SK-N-SH (cell line): Measurements from ENCODE around the gene SH2D3A.

Source experiments
- FOXJ3 ChIP-seq: sonication (generic); formaldehyde crosslinking; IDR thresholded peaks from 2 replicates; pipeline ENCODE4 v1.5.1; 2020; ENCODE audit warnings: mild to moderate bottlenecking, missing genetic modification reagents
- JUND ChIP-seq: IDR thresholded peaks from 2 replicates; pipeline ENCODE4 v1.4.0; 2012
- POLR2AphosphoS5 ChIP-seq: IDR thresholded peaks from 2 replicates; pipeline ENCODE4 v1.6.1; 2012; ENCODE audit warnings: low read depth, low read length
- RAD21 ChIP-seq: IDR thresholded peaks from 2 replicates; pipeline ENCODE4 v1.6.1; 2012; ENCODE audit warnings: mild to moderate bottlenecking, low read length
- TCF12 ChIP-seq: IDR thresholded peaks from 2 replicates; pipeline ENCODE4 v1.4.0; 2012
- TF ChIP-seq, protein P1 (sequence below): fragments of 200-600 bp; sonication (generic); IDR thresholded peaks from 2 replicates; pipeline ENCODE4 v1.6.1; 2017; ENCODE audit warnings: antibody characterized with exemption, mild to moderate bottlenecking, moderate library complexity
- TF ChIP-seq, protein P2 (sequence below): IDR thresholded peaks from 2 replicates; pipeline ENCODE4 v1.4.0; 2012; ENCODE audit warnings: low read depth
- TF ChIP-seq, protein P3 (sequence below): IDR thresholded peaks from 2 replicates; pipeline ENCODE4; 2012
- TF ChIP-seq, protein P4 (sequence below): IDR thresholded peaks from 2 replicates; pipeline ENCODE4 v1.6.1; 2012; ENCODE audit warnings: mild to moderate bottlenecking, low read depth, low read length, moderate library complexity

DNA sequence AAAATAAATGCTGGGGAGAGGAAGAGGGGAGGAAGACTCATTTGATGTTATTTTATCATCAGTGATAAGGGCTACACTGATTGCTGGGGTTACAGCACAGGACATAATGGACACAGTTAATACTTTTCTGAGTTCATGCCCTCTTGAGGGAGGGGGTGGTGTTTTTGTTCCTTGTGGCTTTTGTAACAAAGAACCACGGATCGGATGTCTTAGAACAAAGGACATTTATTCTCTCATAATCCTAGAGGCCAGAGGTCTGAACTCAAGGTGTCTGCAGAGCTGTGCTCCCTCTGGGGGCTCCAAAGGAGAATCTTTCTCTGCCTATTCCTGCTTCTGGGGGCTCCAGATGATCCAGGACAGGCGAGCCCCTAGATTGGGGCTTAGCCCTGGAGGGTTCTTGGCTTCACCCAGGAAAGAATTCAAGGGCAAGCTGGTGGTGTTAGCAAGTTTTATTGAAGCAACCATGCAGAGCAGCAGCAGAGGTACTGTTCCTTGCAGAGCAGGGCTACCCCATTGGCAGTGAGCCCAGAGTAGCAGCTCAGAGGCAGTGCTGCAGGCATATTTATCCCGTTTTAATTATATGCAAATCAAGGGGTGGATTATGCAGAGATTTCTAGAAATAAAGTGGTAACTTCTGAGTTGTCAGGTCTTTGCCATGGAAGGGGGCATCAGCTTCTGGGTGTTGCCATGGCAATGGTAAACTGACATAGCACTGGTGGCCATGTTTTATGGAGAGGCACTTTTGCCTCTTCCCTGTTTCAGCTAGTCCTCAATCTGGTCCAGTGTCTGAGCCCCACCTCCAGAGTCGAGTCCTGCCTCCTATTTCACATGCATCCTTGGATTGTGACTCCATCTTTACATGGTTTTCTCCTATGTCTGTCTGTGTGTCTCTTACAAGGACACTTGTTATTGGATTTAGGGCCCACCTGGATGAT lies 23.2 kb upstream of the SH2D3A start:
- TF ChIP-seq JUND, result no peak
- TF ChIP-seq, protein P1, sequence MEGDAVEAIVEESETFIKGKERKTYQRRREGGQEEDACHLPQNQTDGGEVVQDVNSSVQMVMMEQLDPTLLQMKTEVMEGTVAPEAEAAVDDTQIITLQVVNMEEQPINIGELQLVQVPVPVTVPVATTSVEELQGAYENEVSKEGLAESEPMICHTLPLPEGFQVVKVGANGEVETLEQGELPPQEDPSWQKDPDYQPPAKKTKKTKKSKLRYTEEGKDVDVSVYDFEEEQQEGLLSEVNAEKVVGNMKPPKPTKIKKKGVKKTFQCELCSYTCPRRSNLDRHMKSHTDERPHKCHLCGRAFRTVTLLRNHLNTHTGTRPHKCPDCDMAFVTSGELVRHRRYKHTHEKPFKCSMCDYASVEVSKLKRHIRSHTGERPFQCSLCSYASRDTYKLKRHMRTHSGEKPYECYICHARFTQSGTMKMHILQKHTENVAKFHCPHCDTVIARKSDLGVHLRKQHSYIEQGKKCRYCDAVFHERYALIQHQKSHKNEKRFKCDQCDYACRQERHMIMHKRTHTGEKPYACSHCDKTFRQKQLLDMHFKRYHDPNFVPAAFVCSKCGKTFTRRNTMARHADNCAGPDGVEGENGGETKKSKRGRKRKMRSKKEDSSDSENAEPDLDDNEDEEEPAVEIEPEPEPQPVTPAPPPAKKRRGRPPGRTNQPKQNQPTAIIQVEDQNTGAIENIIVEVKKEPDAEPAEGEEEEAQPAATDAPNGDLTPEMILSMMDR, result no peak
- TF ChIP-seq, protein P2, sequence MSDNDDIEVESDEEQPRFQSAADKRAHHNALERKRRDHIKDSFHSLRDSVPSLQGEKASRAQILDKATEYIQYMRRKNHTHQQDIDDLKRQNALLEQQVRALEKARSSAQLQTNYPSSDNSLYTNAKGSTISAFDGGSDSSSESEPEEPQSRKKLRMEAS, result no peak
- TF ChIP-seq, protein P3, sequence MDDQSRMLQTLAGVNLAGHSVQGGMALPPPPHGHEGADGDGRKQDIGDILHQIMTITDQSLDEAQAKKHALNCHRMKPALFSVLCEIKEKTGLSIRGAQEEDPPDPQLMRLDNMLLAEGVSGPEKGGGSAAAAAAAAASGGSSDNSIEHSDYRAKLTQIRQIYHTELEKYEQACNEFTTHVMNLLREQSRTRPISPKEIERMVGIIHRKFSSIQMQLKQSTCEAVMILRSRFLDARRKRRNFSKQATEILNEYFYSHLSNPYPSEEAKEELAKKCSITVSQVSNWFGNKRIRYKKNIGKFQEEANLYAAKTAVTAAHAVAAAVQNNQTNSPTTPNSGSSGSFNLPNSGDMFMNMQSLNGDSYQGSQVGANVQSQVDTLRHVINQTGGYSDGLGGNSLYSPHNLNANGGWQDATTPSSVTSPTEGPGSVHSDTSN, result no peak
- TF ChIP-seq, protein P4, sequence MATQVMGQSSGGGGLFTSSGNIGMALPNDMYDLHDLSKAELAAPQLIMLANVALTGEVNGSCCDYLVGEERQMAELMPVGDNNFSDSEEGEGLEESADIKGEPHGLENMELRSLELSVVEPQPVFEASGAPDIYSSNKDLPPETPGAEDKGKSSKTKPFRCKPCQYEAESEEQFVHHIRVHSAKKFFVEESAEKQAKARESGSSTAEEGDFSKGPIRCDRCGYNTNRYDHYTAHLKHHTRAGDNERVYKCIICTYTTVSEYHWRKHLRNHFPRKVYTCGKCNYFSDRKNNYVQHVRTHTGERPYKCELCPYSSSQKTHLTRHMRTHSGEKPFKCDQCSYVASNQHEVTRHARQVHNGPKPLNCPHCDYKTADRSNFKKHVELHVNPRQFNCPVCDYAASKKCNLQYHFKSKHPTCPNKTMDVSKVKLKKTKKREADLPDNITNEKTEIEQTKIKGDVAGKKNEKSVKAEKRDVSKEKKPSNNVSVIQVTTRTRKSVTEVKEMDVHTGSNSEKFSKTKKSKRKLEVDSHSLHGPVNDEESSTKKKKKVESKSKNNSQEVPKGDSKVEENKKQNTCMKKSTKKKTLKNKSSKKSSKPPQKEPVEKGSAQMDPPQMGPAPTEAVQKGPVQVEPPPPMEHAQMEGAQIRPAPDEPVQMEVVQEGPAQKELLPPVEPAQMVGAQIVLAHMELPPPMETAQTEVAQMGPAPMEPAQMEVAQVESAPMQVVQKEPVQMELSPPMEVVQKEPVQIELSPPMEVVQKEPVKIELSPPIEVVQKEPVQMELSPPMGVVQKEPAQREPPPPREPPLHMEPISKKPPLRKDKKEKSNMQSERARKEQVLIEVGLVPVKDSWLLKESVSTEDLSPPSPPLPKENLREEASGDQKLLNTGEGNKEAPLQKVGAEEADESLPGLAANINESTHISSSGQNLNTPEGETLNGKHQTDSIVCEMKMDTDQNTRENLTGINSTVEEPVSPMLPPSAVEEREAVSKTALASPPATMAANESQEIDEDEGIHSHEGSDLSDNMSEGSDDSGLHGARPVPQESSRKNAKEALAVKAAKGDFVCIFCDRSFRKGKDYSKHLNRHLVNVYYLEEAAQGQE, result no peak
- TF ChIP-seq TCF12, result no peak
- TF ChIP-seq POLR2AphosphoS5, result no peak
- TF ChIP-seq RAD21, result no peak
- TF ChIP-seq FOXJ3 (CRISPR knock-in tag), result no peak
